T-cell (primary cell): ENCODE data around the gene MRPL47. TPM values are rescaled to one million over a fixed set of nuclear protein-coding genes. Genes with fewer than 3 reads are reported as not detected.

Source experiments
- ATAC-seq, 4 experiments: fragments of 200-7000 bp in 3 of 4; fragments of 150-1000 bp in 1 of 4; cut with Tn5 transposase; replicated peaks in 1 of 4; 1 replicate in 3 of 4; 2 replicates in 1 of 4; pipeline ENCODE4 v1.10.0; 2021; ENCODE audit warnings: moderate library complexity in 3 of 4, mild to moderate bottlenecking in 2 of 4, moderate number of reproducible peaks in 1 of 4
- CTCF ChIA-PET, 2 donors: fragments of 300-600 bp; sonication (Branson Sonifier 250); formaldehyde crosslinking; loops; one replicate each; lab custom pipeline; 2022; ENCODE audit warnings: antibody characterized with exemption in 2 of 2; lab: Charles Lee
- POLR2A ChIA-PET, 2 donors: fragments of 300-600 bp; sonication (Branson Sonifier 250); formaldehyde crosslinking; loops; one replicate each; lab custom pipeline; 2022; ENCODE audit warnings: antibody characterized with exemption in 2 of 2; lab: Charles Lee
- DNase-seq, 35 experiments: peaks; one replicate each; pipeline versions ENCODE4 v3.0.0 to v3.0.0-alpha.2; 2013 to 2023
- H3K27ac ChIP-seq: one replicate; pipeline ENCODE4 v1.5.1; 2013; ENCODE audit warnings: low read length
- H3K27me3 ChIP-seq, 2 experiments: replicated peaks in 1 of 2; 1 replicate in 1 of 2; 2 replicates in 1 of 2; pipeline versions ENCODE4 v1.6.1 to v1.7.0; 2013; ENCODE audit warnings: low read length in 1 of 2, mixed read lengths in 1 of 2; ENCODE audit not compliant: control insufficient read depth in 2 of 2, insufficient read depth in 2 of 2; ENCODE audit errors: extremely low read depth in 1 of 2
- H3K36me3 ChIP-seq, 2 donors: 1 replicate in 1 of 2; 2 replicates in 1 of 2; pipeline versions ENCODE4 v1.6.1 to v1.7.0; 2013; ENCODE audit warnings: low read length in 1 of 2; ENCODE audit not compliant: control insufficient read depth in 2 of 2, insufficient read depth in 1 of 2; ENCODE audit errors: extremely low read depth in 1 of 2
- H3K4me1 ChIP-seq, 2 experiments: 1 replicate in 1 of 2; 2 replicates in 1 of 2; pipeline versions ENCODE4 v1.6.1 to v1.7.0; 2013; ENCODE audit warnings: low read length in 2 of 2, mixed read lengths in 1 of 2; ENCODE audit not compliant: insufficient read depth in 2 of 2, control insufficient read depth in 1 of 2; ENCODE audit errors: extremely low read depth in 1 of 2
- H3K4me3 ChIP-seq, 2 donors: 1 replicate in 1 of 2; 2 replicates in 1 of 2; pipeline versions ENCODE4 v1.5.1 to v1.7.0; 2013; ENCODE audit warnings: mild to moderate bottlenecking in 2 of 2, low read length in 1 of 2, moderate library complexity in 1 of 2; ENCODE audit not compliant: control insufficient read depth in 1 of 2; ENCODE audit errors: extremely low read depth in 1 of 2
- H3K9me3 ChIP-seq: 2 replicates; pipeline ENCODE4 v1.7.0; 2013
- H3K27ac Mint-ChIP-seq, 2 donors: one replicate each; pipeline ENCODE4 v1.8.0; 2020 to 2021; ENCODE audit warnings: mild to moderate bottlenecking in 2 of 2, mixed read lengths in 2 of 2
- H3K27me3 Mint-ChIP-seq, 2 donors: one replicate each; pipeline ENCODE4 v1.8.0; 2021 to 2022; ENCODE audit warnings: mixed read lengths in 2 of 2
- H3K36me3 Mint-ChIP-seq: one replicate; pipeline ENCODE4 v1.8.0; 2021; ENCODE audit warnings: mixed read lengths
- H3K4me1 Mint-ChIP-seq, 3 donors: one replicate each; pipeline ENCODE4 v1.8.0; 2020 to 2022; ENCODE audit warnings: mixed read lengths in 3 of 3, mild to moderate bottlenecking in 1 of 3
- H3K4me3 Mint-ChIP-seq, 3 donors: one replicate each; pipeline ENCODE4 v1.8.0; 2020 to 2022; ENCODE audit warnings: mild to moderate bottlenecking in 3 of 3, mixed read lengths in 3 of 3, moderate library complexity in 3 of 3
- H3K9me3 Mint-ChIP-seq, 3 donors: one replicate each; pipeline ENCODE4 v1.8.0; 2020 to 2022; ENCODE audit warnings: mixed read lengths in 3 of 3
- WGBS: methylation state at CpG from one replicate; pipeline ENCODE4 v1.1.5; 2013; ENCODE audit warnings: missing lambda C conversion rate; ENCODE audit not compliant: insufficient coverage; 5-methylcytosine and 5-hydroxymethylcytosine counted together
- total RNA-seq, 35 experiments: library from RNA in 6 of 35; stranded (reverse) in 6 of 35; fragments of 120-200 nt in 1 of 35; gene quantifications; one replicate each; pipeline versions ENCODE4 v1.2.1 to v1.2.4 and lab custom pipeline; 2013 to 2026

MRPL47 gene
- total RNA-seq (10 to 100 TPM; 16.2 to 22.7 (median 19.7) TPM), total RNA-seq (lab: John Stamatoyannopoulos, UW) (18.1 to 90.1 (median 32.5) reads per million in 29 experiments)
- total RNA-seq (2013) = 27.5 TPM

DNA sequence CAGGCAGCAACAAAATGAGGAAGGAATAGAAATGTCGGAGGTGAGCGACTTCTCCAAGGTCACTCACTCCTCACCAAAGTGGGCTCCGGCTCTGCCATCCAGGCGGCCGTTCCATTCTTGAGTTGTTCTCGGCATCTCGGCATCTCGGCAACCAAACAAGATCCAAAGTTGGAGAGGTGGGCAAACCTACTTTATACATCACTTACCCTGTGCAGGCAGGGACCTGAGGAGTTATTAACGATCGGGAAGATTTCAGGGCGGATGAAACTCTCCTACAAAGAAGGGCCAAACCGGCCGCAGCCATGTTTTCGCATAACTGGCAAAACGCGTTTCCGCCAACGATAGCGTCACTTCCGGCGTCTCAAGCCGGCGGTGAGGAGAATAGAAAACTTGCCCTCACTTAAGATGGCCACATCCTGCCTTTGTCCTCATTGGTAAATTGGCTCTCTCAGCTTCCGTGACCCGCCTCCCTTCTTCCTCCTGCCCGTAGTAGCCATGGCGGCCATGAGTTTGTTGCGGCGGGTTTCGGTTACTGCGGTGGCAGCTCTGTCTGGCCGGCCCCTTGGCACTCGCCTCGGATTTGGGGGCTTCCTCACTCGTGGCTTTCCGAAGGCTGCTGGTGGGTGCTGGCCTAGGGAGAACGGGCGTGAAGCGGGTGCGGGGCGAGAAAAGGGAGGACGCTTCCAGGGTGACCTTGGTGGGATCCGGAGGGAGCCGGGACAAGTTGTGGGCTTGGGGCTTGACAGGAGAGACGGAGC lies at the start of gene MRPL47, which contains the start of gene NDUFB5:
MRPL47 (minus strand) TSS at position 318 of the 758 bp plus-strand sequence; CDS start at position 304, 14 bp downstream.
NDUFB5 (plus strand) TSS at position 474 of the 758 bp plus-strand sequence; CDS start at position 496, 22 bp downstream.
- Mint-ChIP-seq H3K27me3 (no peaks in the 10 kb centered on the region), H3K36me3 (peaks cover 19% of the 10 kb centered on the region), H3K27ac (peak within 1 kb of the TSS; percentile 99 to 100), H3K4me3 (peak within 1 kb of the TSS; percentile 96 to 100 (median 99)), H3K4me1 (peaks cover 42 to 54% (median 46%) of the 10 kb centered on the region in 3 donors), H3K9me3 (no peaks in the 10 kb centered on the region)
- H3K27me3 ChIP-seq = no peaks in the 10 kb centered on the region
- H3K4me3 ChIP-seq = peak within 1 kb of the TSS; percentile 83 to 99
- CTCF ChIA-PET = interaction anchor here (0.6 to 2.7 kb wide), 9 partner anchors 25 to 1308 kb away, joined by 3 to 15 read pairs (median 5); partner anchors contain the start of genes ACTL6A (in 1 of the 2), FXR1 (in 1 of the 2), MFN1 (in 1 of the 2) and USP13 (in 1 of the 2)
- H3K27ac ChIP-seq = peak within 1 kb of the TSS; percentile 91
- H3K9me3 ChIP-seq = no peaks in the 10 kb centered on the region
- DNase-seq (peak; percentile 79 to 98 (median 92)), ATAC-seq (peak; percentile 99 to 100 (median 100))
- under 1% methylated on average over 29 of the region's 45 CpGs for WGBS
- peaks cover 12 to 22% of the 10 kb centered on the region in 2 experiments for H3K4me1 ChIP-seq
- POLR2A ChIA-PET = interaction anchor here (0.6 to 1.4 kb wide), 4 partner anchors 42 to 256 kb away, joined by 3 to 9 read pairs (median 4); partner anchors contain the start of gene ACTL6A (in 1 of the 2)
- peaks cover 6 to 22% of the 10 kb centered on the region in 2 donors for H3K36me3 ChIP-seq

DNA sequence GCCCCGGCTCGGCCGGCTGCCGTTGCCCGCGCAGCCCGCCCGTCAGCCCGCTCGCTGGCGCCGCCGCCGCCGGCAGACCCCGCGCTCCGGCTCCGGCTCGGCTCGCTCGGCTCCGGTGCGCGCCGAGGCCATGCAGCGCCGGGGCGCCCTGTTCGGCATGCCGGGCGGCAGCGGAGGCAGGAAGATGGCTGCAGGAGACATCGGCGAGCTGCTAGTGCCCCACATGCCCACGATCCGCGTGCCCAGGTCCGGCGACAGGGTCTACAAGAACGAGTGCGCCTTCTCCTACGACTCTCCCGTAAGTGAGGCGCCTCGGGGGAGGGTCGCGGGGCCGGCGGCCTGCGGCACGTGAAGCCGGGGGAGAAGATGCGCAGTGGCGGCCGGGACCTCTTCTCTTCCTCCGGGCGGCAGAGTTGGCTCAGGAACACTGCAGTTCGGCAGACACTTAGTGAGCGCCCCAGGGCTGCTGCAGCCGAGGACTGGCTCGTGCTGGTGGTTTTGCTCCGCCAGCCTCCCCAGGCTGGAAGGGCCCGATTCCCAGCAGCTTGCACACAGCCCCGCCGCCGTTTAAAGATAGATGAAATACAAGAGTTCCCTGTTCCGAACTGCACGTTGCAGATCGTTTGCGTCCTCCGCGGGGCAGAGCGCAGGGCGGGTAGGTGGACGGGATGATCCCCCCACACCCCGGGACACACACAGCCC lies 48.8 kb upstream of the MRPL47 start:
- H3K27ac Mint-ChIP-seq = peak overlapping the region; percentile 86 to 95
- no peaks in the 10 kb centered on the region for H3K27me3 ChIP-seq
- H3K9me3 Mint-ChIP-seq = no peaks in the 10 kb centered on the region
- peak overlapping the region; percentile 70 to 90 for H3K4me3 ChIP-seq
- ATAC-seq = peak; percentile 72 to 80 (median 75)
- H3K4me3 Mint-ChIP-seq = peak overlapping the region; percentile 91 to 94 (median 93)
- H3K27ac ChIP-seq = peak overlapping the region; percentile 27
- no peaks in the 10 kb centered on the region for H3K36me3 ChIP-seq
- POLR2A ChIA-PET = no interaction called here
- peak; percentile 19 to 73 (median 53) for DNase-seq
- H3K9me3 ChIP-seq = no peaks in the 10 kb centered on the region
- CTCF ChIA-PET = interaction anchor here in 1 of 2 donors (1.6 kb wide), 1 partner anchor 49 kb away, joined by 5 read pairs; the partner anchor contains the start of genes MRPL47 and NDUFB5
- WGBS = under 1% methylated on average over 77 of the region's 77 CpGs
- H3K4me1 ChIP-seq = peaks cover 5 to 15% of the 10 kb centered on the region in 2 experiments
- H3K27me3 Mint-ChIP-seq = no peaks in the 10 kb centered on the region
- peaks cover 8% of the 10 kb centered on the region for H3K36me3 Mint-ChIP-seq
- H3K4me1 Mint-ChIP-seq = peaks cover 30 to 40% (median 31%) of the 10 kb centered on the region in 3 donors

DNA sequence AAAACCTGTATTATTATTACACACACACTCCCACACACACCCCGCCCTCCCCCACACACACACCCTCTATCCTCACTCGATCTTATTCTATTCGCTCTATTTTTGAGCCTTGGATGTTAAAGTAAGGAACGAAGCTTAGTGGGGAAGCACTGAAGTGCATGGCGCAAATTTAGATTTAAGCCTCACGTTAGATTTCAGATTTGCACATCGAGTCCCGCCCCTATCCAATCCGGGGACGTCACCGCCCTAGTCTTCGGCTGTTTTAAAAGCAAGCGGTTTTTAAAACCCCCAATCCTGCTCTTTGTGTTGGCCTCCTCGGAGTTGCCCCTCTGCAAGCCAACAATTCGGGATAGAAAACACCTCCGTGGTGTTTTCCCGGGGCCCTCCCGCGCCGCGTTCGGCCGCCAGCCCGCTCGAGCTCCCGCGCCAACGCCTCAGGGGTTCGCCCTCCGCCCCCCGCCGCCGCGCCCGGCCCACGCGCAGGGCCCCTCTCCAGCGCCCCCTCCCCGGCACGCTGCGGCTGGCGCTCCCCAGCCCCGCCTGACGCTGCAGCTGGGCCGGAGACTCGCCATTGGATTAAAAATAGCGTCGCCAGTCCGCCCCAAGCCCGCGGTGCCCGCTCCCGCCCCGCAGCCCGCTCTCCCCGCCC lies 48.1 kb upstream of the MRPL47 start, which contains the start of gene USP13:
USP13 (plus strand) TSS at position 594 of the 649 bp plus-strand sequence. CDS start 186 bp downstream, outside the sequence.
- Histone ChIP-seq H3K9me3 (no peaks in the 10 kb centered on the region), H3K4me1 (peaks cover 5 to 15% of the 10 kb centered on the region in 2 experiments), H3K27me3 (no peaks in the 10 kb centered on the region), H3K4me3 (peak within 1 kb of the TSS; percentile 70 to 90), H3K27ac (peak within 1 kb of the TSS; percentile 27), H3K36me3 (no peaks in the 10 kb centered on the region)
- under 1% methylated on average over 52 of the region's 56 CpGs for WGBS
- ATAC-seq (peak; percentile 62 to 73 (median 70)), DNase-seq (peak; percentile 28 to 75 (median 51))
- Mint-ChIP-seq H3K27me3 (no peaks in the 10 kb centered on the region), H3K4me1 (peaks cover 29 to 40% (median 30%) of the 10 kb centered on the region in 3 donors), H3K27ac (peak within 1 kb of the TSS; percentile 86 to 95), H3K4me3 (peak within 1 kb of the TSS; percentile 91 to 94 (median 93)), H3K36me3 (peaks cover 8% of the 10 kb centered on the region), H3K9me3 (no peaks in the 10 kb centered on the region)
- ChIA-PET CTCF (interaction anchor here in 1 of 2 donors (0.6 to 1.6 kb wide), 3 partner anchors 48 to 90 kb away, joined by 3 to 5 read pairs (median 5); partner anchors contain the start of genes ACTL6A, MRPL47 and NDUFB5), POLR2A (interaction anchor here in 1 of 2 donors (0.7 kb wide), 1 partner anchor 48 kb away, joined by 3 read pairs; the partner anchor contains the start of genes MRPL47 and NDUFB5)

DNA sequence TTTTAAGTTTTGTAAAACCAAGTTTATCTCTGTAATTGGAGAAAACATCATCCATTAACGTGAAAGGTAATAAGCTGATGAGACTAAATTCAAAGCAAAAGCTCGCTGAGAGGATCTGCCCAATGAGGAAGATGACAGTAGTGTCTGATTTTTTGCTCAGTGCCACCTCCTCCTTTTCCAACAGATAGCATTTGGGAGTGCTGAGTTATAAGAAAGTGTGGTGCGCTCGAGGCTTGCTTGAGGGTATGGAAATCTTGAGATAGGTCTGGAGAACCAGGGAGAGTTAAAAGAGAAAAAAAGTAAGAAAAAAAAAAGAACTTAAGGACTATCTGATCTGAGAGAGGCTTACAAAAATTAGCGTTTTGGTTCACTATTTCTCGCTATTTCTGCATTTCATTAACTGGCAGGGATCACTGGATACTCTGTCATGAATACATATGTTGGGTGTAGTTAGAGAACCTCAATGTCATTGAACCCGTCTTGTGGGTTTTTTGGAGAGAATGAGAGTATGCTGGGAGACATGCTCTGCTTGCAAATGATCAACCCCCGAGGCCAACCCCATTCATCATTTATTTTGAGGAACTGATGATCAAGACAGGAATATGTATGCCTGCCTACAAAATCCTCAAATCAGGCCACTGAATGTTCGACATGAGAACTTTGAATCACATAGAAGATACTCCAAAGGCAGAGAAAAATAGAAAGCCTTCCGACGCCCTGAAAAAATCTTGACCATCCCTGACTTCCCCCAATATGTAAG lies 47.4 kb upstream of the MRPL47 start:
- H3K9me3 Mint-ChIP-seq = no peaks in the 10 kb centered on the region
- no peaks in the 10 kb centered on the region for H3K9me3 ChIP-seq
- H3K4me1 ChIP-seq = peaks cover 5 to 15% of the 10 kb centered on the region in 2 experiments
- peaks cover 8% of the 10 kb centered on the region for H3K36me3 Mint-ChIP-seq
- H3K27ac ChIP-seq = peak overlapping the region; percentile 13
- peaks cover 29 to 39% (median 30%) of the 10 kb centered on the region in 3 donors for H3K4me1 Mint-ChIP-seq
- H3K4me3 Mint-ChIP-seq = peak overlapping the region; percentile 72 to 94 (median 79)
- H3K36me3 ChIP-seq = no peaks in the 10 kb centered on the region
- ChIA-PET CTCF (interaction anchor here in 1 of 2 donors (0.7 to 1.6 kb wide), 2 partner anchors 47 to 48 kb away, joined by 3 to 5 read pairs; partner anchors contain the start of genes MRPL47 and NDUFB5), POLR2A (interaction anchor here in 1 of 2 donors (0.7 kb wide), 1 partner anchor 47 kb away, joined by 3 read pairs; the partner anchor contains the start of genes MRPL47 and NDUFB5)
- no peaks in the 10 kb centered on the region for H3K27me3 Mint-ChIP-seq
- peak overlapping the region in 1 of 2 donors; percentile 70 for H3K4me3 ChIP-seq
- no peak for ATAC-seq
- no peaks in the 10 kb centered on the region for H3K27me3 ChIP-seq
- peak overlapping the region; percentile 55 to 81 for H3K27ac Mint-ChIP-seq
- WGBS = 61% methylated on average over 5 of the region's 11 CpGs
- DNase-seq = no peak

DNA sequence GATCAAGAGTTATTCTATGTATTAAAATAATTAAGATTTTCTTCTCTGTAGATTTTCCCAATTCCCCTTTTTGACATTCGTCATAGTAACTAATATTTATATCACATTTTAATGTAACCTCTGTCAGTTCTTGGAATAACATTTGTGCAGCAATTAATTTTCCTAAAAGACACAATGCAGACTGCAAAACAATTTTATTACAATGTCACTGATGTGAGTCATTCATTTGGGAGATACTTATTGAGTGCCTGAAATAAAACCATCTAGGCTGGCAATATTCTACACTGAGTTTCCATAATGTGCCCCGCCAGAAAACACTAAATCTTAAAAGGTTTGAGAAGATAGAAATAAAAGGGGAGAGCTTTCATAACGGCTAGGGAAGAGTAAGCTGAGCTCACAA lies 41.7 kb upstream of the MRPL47 start:
- Mint-ChIP-seq H3K36me3 (no peaks in the 10 kb centered on the region), H3K27ac (no peak overlapping the region), H3K4me3 (no peak overlapping the region), H3K27me3 (no peaks in the 10 kb centered on the region), H3K4me1 (no peaks in the 10 kb centered on the region), H3K9me3 (no peaks in the 10 kb centered on the region)
- ATAC-seq = no peak
- H3K36me3 ChIP-seq = no peaks in the 10 kb centered on the region
- H3K9me3 ChIP-seq = no peaks in the 10 kb centered on the region
- H3K4me3 ChIP-seq = no peak overlapping the region
- peaks cover 0 to 5% of the 10 kb centered on the region in 2 experiments for H3K4me1 ChIP-seq
- CTCF ChIA-PET = no interaction called here
- no peak for DNase-seq
- no peak overlapping the region for H3K27ac ChIP-seq
- POLR2A ChIA-PET = no interaction called here
- WGBS = 81% methylated on average over 2 of the region's 3 CpGs
- H3K27me3 ChIP-seq = peaks cover 0 to 7% of the 10 kb centered on the region in 2 experiments
